T-helper 2 cell treated with Interferon-gamma antibody and Interleukin-4, amounts not matched to agents 5 μg/mL and 100 μg/mL, for 36 hours (primary cell): ENCODE results near the gene ATP2A2.
"Not testable (repeated sequence)": the region's sequence is repeated elsewhere in the genome, so short reads cannot be mapped to it uniquely, and the experiment has no call there.

Experiments used
- DNase-seq: peaks from one replicate; pipeline ENCODE4 v3.0.0; 2021; ENCODE audit warnings: low spot score
- H3K27ac Mint-ChIP-seq: one replicate; pipeline ENCODE4 v1.8.0; 2021; ENCODE audit warnings: mild to moderate bottlenecking, mixed read lengths
- H3K27me3 Mint-ChIP-seq: one replicate; pipeline ENCODE4 v1.8.0; 2021; ENCODE audit warnings: low read depth, mixed read lengths
- H3K36me3 Mint-ChIP-seq: one replicate; pipeline ENCODE4 v1.8.0; 2021; ENCODE audit warnings: low read depth, mixed read lengths
- H3K4me1 Mint-ChIP-seq: one replicate; pipeline ENCODE4 v1.8.0; 2021; ENCODE audit warnings: low read depth, mixed read lengths
- H3K4me3 Mint-ChIP-seq: one replicate; pipeline ENCODE4 v1.8.0; 2022; ENCODE audit warnings: mild to moderate bottlenecking, moderate library complexity, mixed read lengths
- H3K9me3 Mint-ChIP-seq: one replicate; pipeline ENCODE4 v1.8.0; 2021; ENCODE audit warnings: mixed read lengths

The ATP2A2 gene

GRCh38 chr12:110249716-110250225 lies 31.3 kb upstream of the ATP2A2 start:
- no peak for DNase-seq
- no peak overlapping the region for H3K4me3 Mint-ChIP-seq
- H3K27me3 Mint-ChIP-seq: no peaks in the 10 kb centered on the region
- no peak overlapping the region for H3K27ac Mint-ChIP-seq
- no peaks in the 10 kb centered on the region for H3K9me3 Mint-ChIP-seq
- H3K36me3 Mint-ChIP-seq: no peaks in the 10 kb centered on the region
- no peaks in the 10 kb centered on the region for H3K4me1 Mint-ChIP-seq

GRCh38 chr12:110251381-110251780 lies 29.7 kb upstream of the ATP2A2 start:
- no peak overlapping the region for H3K4me3 Mint-ChIP-seq
- no peaks in the 10 kb centered on the region for H3K27me3 Mint-ChIP-seq
- H3K9me3 Mint-ChIP-seq: no peaks in the 10 kb centered on the region
- DNase-seq: no peak
- H3K27ac Mint-ChIP-seq: no peak overlapping the region
- no peaks in the 10 kb centered on the region for H3K4me1 Mint-ChIP-seq
- H3K36me3 Mint-ChIP-seq: no peaks in the 10 kb centered on the region

- Mint-ChIP-seq H3K9me3 (no peaks in the 10 kb centered on the region), H3K27ac (no peak overlapping the region), H3K4me1 (no peaks in the 10 kb centered on the region), H3K27me3 (no peaks in the 10 kb centered on the region), H3K36me3 (no peaks in the 10 kb centered on the region), H3K4me3 (no peak overlapping the region)
- DNase-seq: no peak
Measured at GRCh38 chr12:110252716-110253115, 28.3 kb upstream of the ATP2A2 start.

- Mint-ChIP-seq H3K36me3 (no peaks in the 10 kb centered on the region), H3K4me1 (no peaks in the 10 kb centered on the region), H3K4me3 (no peak overlapping the region), H3K27me3 (no peaks in the 10 kb centered on the region), H3K27ac (no peak overlapping the region), H3K9me3 (no peaks in the 10 kb centered on the region)
- no peak for DNase-seq
Measured at GRCh38 chr12:110253176-110253575, 27.9 kb upstream of the ATP2A2 start.

GRCh38 chr12:110254971-110255540 lies 26.0 kb upstream of the ATP2A2 start:
- no peaks in the 10 kb centered on the region for H3K9me3 Mint-ChIP-seq
- no peak overlapping the region for H3K4me3 Mint-ChIP-seq
- no peaks in the 10 kb centered on the region for H3K36me3 Mint-ChIP-seq
- H3K27me3 Mint-ChIP-seq: no peaks in the 10 kb centered on the region
- no peak overlapping the region for H3K27ac Mint-ChIP-seq
- no peak for DNase-seq
- no peaks in the 10 kb centered on the region for H3K4me1 Mint-ChIP-seq

- not testable (repeated sequence) for DNase-seq, H3K4me3 Mint-ChIP-seq, H3K9me3 Mint-ChIP-seq
Measured at GRCh38 chr12:110255890-110256456, 25.1 kb upstream of the ATP2A2 start.

GRCh38 chr12:110256780-110257431 lies 24.1 kb upstream of the ATP2A2 start:
- no peaks in the 10 kb centered on the region for H3K4me1 Mint-ChIP-seq
- no peaks in the 10 kb centered on the region for H3K27me3 Mint-ChIP-seq
- H3K27ac Mint-ChIP-seq: no peak overlapping the region
- H3K36me3 Mint-ChIP-seq: no peaks in the 10 kb centered on the region
- no peak overlapping the region for H3K4me3 Mint-ChIP-seq
- no peaks in the 10 kb centered on the region for H3K9me3 Mint-ChIP-seq
- no peak for DNase-seq

More at GRCh38 chr12:110255890-110256456, 25.1 kb upstream of the ATP2A2 start:
- not testable (repeated sequence) for H3K27me3 Mint-ChIP-seq, H3K4me1 Mint-ChIP-seq, H3K36me3 Mint-ChIP-seq, H3K27ac Mint-ChIP-seq

GRCh38 chr12:110258466-110258865 lies 22.6 kb upstream of the ATP2A2 start:
- Mint-ChIP-seq H3K4me3 (no peak overlapping the region), H3K9me3 (no peaks in the 10 kb centered on the region), H3K27ac (no peak overlapping the region), H3K4me1 (no peaks in the 10 kb centered on the region), H3K27me3 (no peaks in the 10 kb centered on the region), H3K36me3 (no peaks in the 10 kb centered on the region)
- no peak for DNase-seq

- peaks cover 21% of the 10 kb centered on the region for H3K27me3 Mint-ChIP-seq
- DNase-seq: no peak
- no peaks in the 10 kb centered on the region for H3K36me3 Mint-ChIP-seq
- no peak overlapping the region for H3K27ac Mint-ChIP-seq
- H3K4me1 Mint-ChIP-seq: no peaks in the 10 kb centered on the region
- H3K9me3 Mint-ChIP-seq: no peaks in the 10 kb centered on the region
- H3K4me3 Mint-ChIP-seq: no peak overlapping the region
Measured at GRCh38 chr12:110262442-110263388, 18.3 kb upstream of the ATP2A2 start.

- Mint-ChIP-seq H3K4me3 (no peak overlapping the region), H3K27me3 (peaks cover 35% of the 10 kb centered on the region)
- DNase-seq: no peak
Measured at GRCh38 chr12:110266381-110266960, 14.6 kb upstream of the ATP2A2 start.

GRCh38 chr12:110266980-110267620 lies 13.9 kb upstream of the ATP2A2 start:
- Mint-ChIP-seq H3K27me3 (peaks cover 35% of the 10 kb centered on the region), H3K9me3 (no peaks in the 10 kb centered on the region), H3K36me3 (no peaks in the 10 kb centered on the region), H3K4me3 (no peak overlapping the region), H3K27ac (no peak overlapping the region), H3K4me1 (no peaks in the 10 kb centered on the region)
- no peak for DNase-seq

More at GRCh38 chr12:110266381-110266960, 14.6 kb upstream of the ATP2A2 start:
- H3K9me3 Mint-ChIP-seq: no peaks in the 10 kb centered on the region
- H3K27ac Mint-ChIP-seq: no peak overlapping the region
- no peaks in the 10 kb centered on the region for H3K36me3 Mint-ChIP-seq
- no peaks in the 10 kb centered on the region for H3K4me1 Mint-ChIP-seq

- Mint-ChIP-seq H3K9me3 (no peaks in the 10 kb centered on the region), H3K36me3 (no peaks in the 10 kb centered on the region), H3K27me3 (peaks cover 38% of the 10 kb centered on the region), H3K4me3 (no peak overlapping the region), H3K4me1 (no peaks in the 10 kb centered on the region), H3K27ac (no peak overlapping the region)
- no peak for DNase-seq
Measured at GRCh38 chr12:110269622-110270124, 11.4 kb upstream of the ATP2A2 start.
